ENCODE data around the gene CEP78. TPM values are rescaled to one million over a fixed set of nuclear protein-coding genes. Genes with fewer than 3 reads are reported as not detected.

Gene CEP78
- total RNA-seq, 1 experiment from 2014 or later = 10.1 TPM

- no peaks in the 10 kb centered on the region for H3K9me3 Mint-ChIP-seq (ENCODE audit: unreplicated experiment)
- H3K27me3 Mint-ChIP-seq (ENCODE audit: insufficient read depth, unreplicated experiment) = no peaks in the 10 kb centered on the region
- Histone ChIP-seq H3K9me3 (no peaks in the 10 kb centered on the region), H3K36me3 (ENCODE audit: control insufficient read depth, insufficient read depth, low read length) (no peaks in the 10 kb centered on the region), H3K4me3 (ENCODE audit: low read depth, low read length) (no peak overlapping the region), H3K27me3 (replicated peaks; ENCODE audit: control insufficient read depth, insufficient read depth, low read length) (no peaks in the 10 kb centered on the region), H3K4me1 (no peaks in the 10 kb centered on the region)
- H3K27ac Mint-ChIP-seq (ENCODE audit: unreplicated experiment) = no peak overlapping the region
- no peak for TF ChIP-seq CTCF (IDR thresholded peaks at IDR 0.05; ENCODE audit: insufficient read depth in 1 of 2, low read depth in 1 of 2, low read length in 1 of 2, severe bottlenecking in 1 of 2, unreplicated experiment in 1 of 2)
- no peak for DNase-seq
- no TSS peak for BruUV-seq (replicated peaks)
- no peak overlapping the region for H3K4me3 Mint-ChIP-seq (ENCODE audit: unreplicated experiment)
- peaks cover 6% of the 10 kb centered on the region for H3K36me3 Mint-ChIP-seq (ENCODE audit: insufficient read depth, unreplicated experiment)
- intact Hi-C loops (cut with micrococcal nuclease; ENCODE audit: unreplicated experiment) = no loop called here
- CTCF ChIA-PET = no interaction called here
- POLR2A ChIA-PET = no interaction called here
- no peaks in the 10 kb centered on the region for H3K4me1 Mint-ChIP-seq (ENCODE audit: low read depth, unreplicated experiment)
Observed at GRCh38 chr9:78245401-78245800, 9.5 kb downstream of the CEP78 start.

- no peaks in the 10 kb centered on the region for H3K4me1 Mint-ChIP-seq (ENCODE audit: low read depth, unreplicated experiment)
- ChIA-PET CTCF (no interaction called here), POLR2A (no interaction called here)
- no peaks in the 10 kb centered on the region for H3K36me3 Mint-ChIP-seq (ENCODE audit: insufficient read depth, unreplicated experiment)
- DNase-seq = no peak
- no peak for TF ChIP-seq CTCF (IDR thresholded peaks at IDR 0.05; ENCODE audit: insufficient read depth in 1 of 2, low read depth in 1 of 2, low read length in 1 of 2, severe bottlenecking in 1 of 2, unreplicated experiment in 1 of 2)
- no peaks in the 10 kb centered on the region for H3K27me3 Mint-ChIP-seq (ENCODE audit: insufficient read depth, unreplicated experiment)
- no peaks in the 10 kb centered on the region for H3K27me3 ChIP-seq (replicated peaks; ENCODE audit: control insufficient read depth, insufficient read depth, low read length)
- no peaks in the 10 kb centered on the region for H3K4me1 ChIP-seq
- no peak overlapping the region for H3K4me3 ChIP-seq (ENCODE audit: low read depth, low read length)
- H3K36me3 ChIP-seq (ENCODE audit: control insufficient read depth, insufficient read depth, low read length) = no peaks in the 10 kb centered on the region
- H3K27ac Mint-ChIP-seq (ENCODE audit: unreplicated experiment) = no peak overlapping the region
- no peak overlapping the region for H3K4me3 Mint-ChIP-seq (ENCODE audit: unreplicated experiment)
- no peaks in the 10 kb centered on the region for H3K9me3 Mint-ChIP-seq (ENCODE audit: unreplicated experiment)
- intact Hi-C loops (cut with micrococcal nuclease; ENCODE audit: unreplicated experiment) = no loop called here
- no TSS peak for BruUV-seq (replicated peaks)
- no peaks in the 10 kb centered on the region for H3K9me3 ChIP-seq
Observed at GRCh38 chr9:78248635-78249034, 12.8 kb downstream of the CEP78 start.

GRCh38 chr9:78249542-78249941 is 13.7 kb downstream of the CEP78 start:
- Histone ChIP-seq H3K4me1 (no peaks in the 10 kb centered on the region), H3K4me3 (ENCODE audit: low read depth, low read length) (no peak overlapping the region), H3K9me3 (no peaks in the 10 kb centered on the region), H3K27me3 (replicated peaks; ENCODE audit: control insufficient read depth, insufficient read depth, low read length) (no peaks in the 10 kb centered on the region), H3K36me3 (ENCODE audit: control insufficient read depth, insufficient read depth, low read length) (no peaks in the 10 kb centered on the region)
- H3K4me1 Mint-ChIP-seq (ENCODE audit: low read depth, unreplicated experiment) = no peaks in the 10 kb centered on the region
- no peak for TF ChIP-seq CTCF (IDR thresholded peaks at IDR 0.05; ENCODE audit: insufficient read depth in 1 of 2, low read depth in 1 of 2, low read length in 1 of 2, severe bottlenecking in 1 of 2, unreplicated experiment in 1 of 2)
- DNase-seq = no peak
- no peaks in the 10 kb centered on the region for H3K27me3 Mint-ChIP-seq (ENCODE audit: insufficient read depth, unreplicated experiment)
- H3K27ac Mint-ChIP-seq (ENCODE audit: unreplicated experiment) = no peak overlapping the region
- BruUV-seq (replicated peaks) = no TSS peak
- H3K36me3 Mint-ChIP-seq (ENCODE audit: insufficient read depth, unreplicated experiment) = no peaks in the 10 kb centered on the region
- intact Hi-C loops (cut with micrococcal nuclease; ENCODE audit: unreplicated experiment) = no loop called here
- H3K4me3 Mint-ChIP-seq (ENCODE audit: unreplicated experiment) = no peak overlapping the region
- ChIA-PET POLR2A (no interaction called here), CTCF (no interaction called here)
- no peaks in the 10 kb centered on the region for H3K9me3 Mint-ChIP-seq (ENCODE audit: unreplicated experiment)

All from Caco-2 (cell line).